ENCODE results near the gene PGLYRP2. TPM values are rescaled to one million over a fixed set of nuclear protein-coding genes. Genes with fewer than 3 reads are reported as not detected.
"Not testable (repeated sequence)": the region's sequence is repeated elsewhere in the genome, so short reads cannot be mapped to it uniquely, and the experiment has no call there.

PGLYRP2 gene, protein sequence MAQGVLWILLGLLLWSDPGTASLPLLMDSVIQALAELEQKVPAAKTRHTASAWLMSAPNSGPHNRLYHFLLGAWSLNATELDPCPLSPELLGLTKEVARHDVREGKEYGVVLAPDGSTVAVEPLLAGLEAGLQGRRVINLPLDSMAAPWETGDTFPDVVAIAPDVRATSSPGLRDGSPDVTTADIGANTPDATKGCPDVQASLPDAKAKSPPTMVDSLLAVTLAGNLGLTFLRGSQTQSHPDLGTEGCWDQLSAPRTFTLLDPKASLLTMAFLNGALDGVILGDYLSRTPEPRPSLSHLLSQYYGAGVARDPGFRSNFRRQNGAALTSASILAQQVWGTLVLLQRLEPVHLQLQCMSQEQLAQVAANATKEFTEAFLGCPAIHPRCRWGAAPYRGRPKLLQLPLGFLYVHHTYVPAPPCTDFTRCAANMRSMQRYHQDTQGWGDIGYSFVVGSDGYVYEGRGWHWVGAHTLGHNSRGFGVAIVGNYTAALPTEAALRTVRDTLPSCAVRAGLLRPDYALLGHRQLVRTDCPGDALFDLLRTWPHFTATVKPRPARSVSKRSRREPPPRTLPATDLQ
- not detected for total RNA-seq
- not detected for polyA plus RNA-seq
- long read RNA-seq, donor 1: 0 reads
- long read RNA-seq, donor 2: 0 reads
- long read RNA-seq, donor 3: 0 reads
- long read RNA-seq, donor 4: 0 reads

DNA sequence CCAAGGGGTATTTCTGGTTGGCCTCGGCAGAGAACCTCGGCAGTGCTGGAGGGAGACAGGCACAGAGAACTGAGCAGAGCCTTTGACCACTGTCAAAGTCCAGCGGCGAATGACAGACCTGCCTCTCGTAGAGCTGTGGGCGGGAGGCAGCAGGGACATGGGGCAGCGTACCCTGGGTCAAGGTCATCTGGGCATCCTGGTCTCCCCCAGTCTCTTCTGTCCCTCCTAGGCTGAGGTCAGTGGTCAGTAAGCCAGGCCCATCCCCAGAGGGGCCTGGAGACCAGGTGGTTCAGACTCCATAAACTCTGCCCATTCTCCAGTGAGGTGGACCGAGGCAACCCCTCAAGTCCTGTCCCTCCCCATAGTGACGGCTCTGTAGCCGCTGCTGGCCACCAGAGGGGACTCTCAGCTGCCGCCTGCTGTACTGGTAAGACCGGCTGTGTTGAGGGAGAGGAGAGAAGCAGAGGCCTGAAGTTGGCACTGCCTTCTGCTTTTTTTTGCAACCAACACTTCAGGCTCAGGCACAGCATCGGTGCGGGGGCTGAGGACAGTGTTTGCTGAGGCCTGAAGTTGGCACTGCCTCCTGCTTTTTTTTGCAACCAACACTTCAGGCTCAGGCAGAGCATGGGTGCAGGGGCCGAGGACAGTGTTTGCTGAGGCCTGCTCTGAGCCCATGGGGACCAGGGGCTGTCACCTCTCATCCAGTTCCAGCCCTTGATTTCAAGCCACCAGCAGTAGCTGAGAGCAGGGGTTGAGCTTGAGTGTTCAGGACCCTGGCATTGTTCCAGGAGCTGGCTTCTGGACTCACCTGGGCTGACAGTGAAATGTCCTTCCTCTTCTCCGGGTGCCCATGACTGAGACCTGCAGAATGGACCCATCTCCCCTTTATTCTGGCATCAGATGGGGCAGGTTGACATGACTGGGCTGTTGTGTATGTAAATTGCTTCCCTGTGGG, at the start of gene PGLYRP2:
Gene PGLYRP2 (minus strand): TSS at position 111 of the 955 bp plus-strand sequence. CDS start 130 bp downstream, outside the sequence.
- ATAC-seq: peak; percentile 61 to 70
- Histone ChIP-seq H3K27me3 (ENCODE audit: control insufficient read depth, insufficient read depth) (no peaks in the 10 kb centered on the region), H3K27ac (ENCODE audit: low read length) (no peak within 1 kb of the TSS), H3K4me1 (ENCODE audit: control insufficient read depth, insufficient read depth, low read length) (no peaks in the 10 kb centered on the region), H3K4me3 (ENCODE audit: low read length) (no peak within 1 kb of the TSS), H3K9me3 (ENCODE audit: control insufficient read depth, low read length) (no peaks in the 10 kb centered on the region)
- peak; percentile 29 to 70 (median 61) for DNase-seq
- intact Hi-C loops (cut with DNase I): loop anchor here in 1 of 4 donors (10.0 kb wide), 1 partner anchor 45 kb away; no protein-coding TSS in a partner anchor
- WGBS: 54% methylated on average over 16 of the region's 16 CpGs

GRCh38 chr19:15527705-15528104, 48.4 kb upstream of the PGLYRP2 start:
- 56% methylated on average over 3 of the region's 3 CpGs for WGBS
- H3K27ac ChIP-seq (ENCODE audit: low read length): no peak overlapping the region
- no peaks in the 10 kb centered on the region for H3K4me1 ChIP-seq (ENCODE audit: control insufficient read depth, insufficient read depth, low read length)
- H3K4me3 ChIP-seq (ENCODE audit: low read length): no peak overlapping the region
- no peaks in the 10 kb centered on the region for H3K9me3 ChIP-seq (ENCODE audit: control insufficient read depth, low read length)
- intact Hi-C loops (cut with DNase I): loop anchor here in 1 of 4 donors (10.0 kb wide), 1 partner anchor 53 kb away; the partner anchor contains the start of gene PGLYRP2
- ATAC-seq (no peak), DNase-seq (no peak)
- no peaks in the 10 kb centered on the region for H3K27me3 ChIP-seq (ENCODE audit: control insufficient read depth, insufficient read depth)

DNA sequence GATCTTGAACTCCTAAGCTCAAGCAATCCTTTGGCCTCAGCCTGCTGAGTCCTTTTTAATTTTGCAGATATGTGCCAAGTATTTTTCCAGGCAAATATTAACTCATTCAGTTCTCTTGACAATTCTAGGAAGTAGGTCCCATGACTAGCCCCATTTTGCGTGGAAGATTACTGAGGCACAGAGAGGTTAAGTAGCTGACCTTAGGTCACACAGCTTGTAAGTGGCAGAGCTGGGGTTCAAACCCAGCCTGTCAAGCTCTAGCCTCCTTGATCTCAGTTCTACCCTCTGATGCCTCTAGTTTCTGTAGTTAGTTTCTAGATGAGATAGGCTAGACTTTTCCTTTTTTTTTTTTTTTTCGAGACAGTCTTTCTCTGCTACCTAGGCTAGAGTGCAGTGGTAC, 47.1 kb upstream of the PGLYRP2 start:
- Histone ChIP-seq H3K27ac (ENCODE audit: low read length) (no peak overlapping the region), H3K4me3 (ENCODE audit: low read length) (no peak overlapping the region), H3K27me3 (ENCODE audit: control insufficient read depth, insufficient read depth) (no peaks in the 10 kb centered on the region), H3K4me1 (ENCODE audit: control insufficient read depth, insufficient read depth, low read length) (no peaks in the 10 kb centered on the region), H3K9me3 (ENCODE audit: control insufficient read depth, low read length) (no peaks in the 10 kb centered on the region)
- WGBS: 68% methylated on average over 2 of the region's 2 CpGs
- intact Hi-C loops (cut with DNase I): loop anchor here in 1 of 4 donors (10.0 kb wide), 1 partner anchor 52 kb away; the partner anchor contains the start of gene PGLYRP2
- ATAC-seq (no peak), DNase-seq (no peak)

- no peak for ATAC-seq
- no peak for DNase-seq
- Histone ChIP-seq H3K9me3 (ENCODE audit: control insufficient read depth, low read length) (no peaks in the 10 kb centered on the region), H3K4me3 (ENCODE audit: low read length) (no peak overlapping the region), H3K27ac (ENCODE audit: low read length) (no peak overlapping the region), H3K4me1 (ENCODE audit: control insufficient read depth, insufficient read depth, low read length) (no peaks in the 10 kb centered on the region), H3K27me3 (ENCODE audit: control insufficient read depth, insufficient read depth) (no peaks in the 10 kb centered on the region)
- WGBS: 79% methylated on average over 15 of the region's 15 CpGs
- intact Hi-C loops (cut with DNase I): loop anchor here in 1 of 4 donors (10.0 kb wide), 1 partner anchor 50 kb away; the partner anchor contains the start of gene PGLYRP2
Observed at GRCh38 chr19:15525291-15525690, 46.0 kb upstream of the PGLYRP2 start.

DNA sequence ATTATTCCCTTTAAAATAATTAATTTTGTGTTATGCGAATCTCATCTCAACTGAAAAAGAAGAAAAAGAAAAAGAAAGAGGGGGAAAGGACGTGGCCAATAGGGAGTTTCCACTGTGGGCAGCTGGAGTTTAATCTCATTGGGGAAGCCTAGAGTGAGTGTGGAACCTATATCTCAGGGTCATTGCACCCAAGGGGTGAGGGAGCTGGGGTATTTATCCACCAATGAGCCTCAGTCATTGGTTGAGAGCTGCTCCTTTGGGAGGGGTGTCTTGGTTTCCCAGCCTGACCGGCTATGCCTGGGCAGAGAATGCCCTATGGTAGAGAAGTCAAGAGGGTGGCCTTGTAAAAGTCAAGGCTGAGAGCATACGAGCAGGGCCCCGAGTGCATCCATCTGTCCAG, 45.5 kb upstream of the PGLYRP2 start:
- Histone ChIP-seq H3K9me3 (ENCODE audit: control insufficient read depth, low read length) (no peaks in the 10 kb centered on the region), H3K4me3 (ENCODE audit: low read length) (no peak overlapping the region), H3K27me3 (ENCODE audit: control insufficient read depth, insufficient read depth) (no peaks in the 10 kb centered on the region), H3K27ac (ENCODE audit: low read length) (no peak overlapping the region), H3K4me1 (ENCODE audit: control insufficient read depth, insufficient read depth, low read length) (no peaks in the 10 kb centered on the region)
- ATAC-seq (no peak), DNase-seq (no peak)
- intact Hi-C loops (cut with DNase I): loop anchor here in 1 of 4 donors (10.0 kb wide), 1 partner anchor 50 kb away; the partner anchor contains the start of gene PGLYRP2
- 75% methylated on average over 5 of the region's 5 CpGs for WGBS

DNA sequence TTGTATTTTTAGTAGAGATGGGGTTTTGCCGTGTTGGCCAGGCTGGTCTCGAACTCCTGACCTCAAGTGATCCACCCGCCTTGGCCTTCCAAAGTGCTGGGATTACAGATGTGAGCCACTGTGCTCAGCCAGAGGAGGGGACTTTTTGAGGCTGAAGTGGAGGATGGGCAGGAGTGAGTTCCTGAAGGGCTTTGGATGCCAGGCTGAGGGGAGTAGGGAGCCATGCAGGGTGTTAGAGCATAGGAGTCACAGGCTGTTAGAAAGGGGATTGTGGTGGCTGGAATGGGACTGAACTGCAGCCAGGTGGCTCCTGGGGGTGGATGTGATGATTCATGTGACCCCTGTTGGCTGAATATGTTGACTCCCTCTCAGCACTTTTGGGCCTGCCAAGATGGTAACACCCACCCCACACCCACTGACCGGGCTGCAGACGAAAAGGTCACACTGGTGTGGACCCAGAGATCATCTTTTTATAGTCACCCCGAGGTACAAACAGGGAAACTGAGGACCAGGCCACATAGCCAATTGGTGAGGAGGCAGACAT, 40.2 kb upstream of the PGLYRP2 start:
- Histone ChIP-seq H3K4me1 (ENCODE audit: control insufficient read depth, insufficient read depth, low read length) (no peaks in the 10 kb centered on the region), H3K4me3 (ENCODE audit: low read length) (no peak overlapping the region), H3K27me3 (ENCODE audit: control insufficient read depth, insufficient read depth) (no peaks in the 10 kb centered on the region), H3K9me3 (ENCODE audit: control insufficient read depth, low read length) (no peaks in the 10 kb centered on the region), H3K27ac (ENCODE audit: low read length) (no peak overlapping the region)
- DNase-seq (no peak), ATAC-seq (no peak)
- WGBS: 74% methylated on average over 6 of the region's 6 CpGs
- intact Hi-C loops (cut with DNase I): no loop called here

DNA sequence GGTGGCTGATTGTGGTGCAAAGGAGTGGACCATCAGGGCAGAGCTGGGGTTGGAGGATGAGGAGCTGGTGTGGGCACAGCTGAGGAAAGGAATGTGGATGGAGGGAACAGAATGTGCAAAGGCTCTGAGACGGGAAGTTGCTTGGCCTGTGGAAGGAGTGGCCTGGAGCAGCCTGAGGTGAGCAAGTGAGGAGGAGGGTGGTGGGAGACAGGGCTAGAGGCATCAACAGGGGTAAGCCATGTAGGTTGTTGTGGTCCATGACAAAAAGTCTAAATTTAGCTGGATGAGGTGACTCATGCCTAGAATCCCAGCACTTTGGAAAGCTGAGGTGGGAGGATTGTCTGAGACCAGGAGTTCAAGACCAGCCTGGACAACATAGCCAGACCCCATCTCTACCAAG, 38.5 kb upstream of the PGLYRP2 start:
- DNase-seq (no peak), ATAC-seq (no peak)
- no peaks in the 10 kb centered on the region for H3K4me1 ChIP-seq (ENCODE audit: control insufficient read depth, insufficient read depth, low read length)
- H3K9me3 ChIP-seq (ENCODE audit: control insufficient read depth, low read length): no peaks in the 10 kb centered on the region
- WGBS: 85% methylated on average over 1 of the region's 1 CpG
- intact Hi-C loops (cut with DNase I): no loop called here
- H3K27me3 ChIP-seq (ENCODE audit: control insufficient read depth, insufficient read depth): no peaks in the 10 kb centered on the region
- H3K4me3 ChIP-seq (ENCODE audit: low read length): no peak overlapping the region
- H3K27ac ChIP-seq (ENCODE audit: low read length): no peak overlapping the region

GRCh38 chr19:15516363-15516762, 37.1 kb upstream of the PGLYRP2 start:
- H3K4me1 ChIP-seq (ENCODE audit: control insufficient read depth, insufficient read depth, low read length): no peaks in the 10 kb centered on the region
- ATAC-seq: no peak
- no peaks in the 10 kb centered on the region for H3K27me3 ChIP-seq (ENCODE audit: control insufficient read depth, insufficient read depth)
- intact Hi-C loops (cut with DNase I): no loop called here
- no peak overlapping the region for H3K27ac ChIP-seq (ENCODE audit: low read length)
- H3K9me3 ChIP-seq (ENCODE audit: control insufficient read depth, low read length): no peaks in the 10 kb centered on the region
- no peak overlapping the region for H3K4me3 ChIP-seq (ENCODE audit: low read length)
- WGBS: 88% methylated on average over 3 of the region's 3 CpGs
- DNase-seq: no peak

- H3K4me1 ChIP-seq (ENCODE audit: control insufficient read depth, insufficient read depth, low read length); H3K9me3 ChIP-seq (ENCODE audit: control insufficient read depth, low read length); ATAC-seq; H3K27ac ChIP-seq (ENCODE audit: low read length); DNase-seq; H3K27me3 ChIP-seq (ENCODE audit: control insufficient read depth, insufficient read depth); H3K4me3 ChIP-seq (ENCODE audit: low read length); intact Hi-C loops (cut with DNase I): not testable (repeated sequence)
- WGBS: 89% methylated on average over 9 of the region's 9 CpGs
Observed at GRCh38 chr19:15515227-15515625, 35.9 kb upstream of the PGLYRP2 start.

GRCh38 chr19:15511671-15512424, 32.5 kb upstream of the PGLYRP2 start:
- no peaks in the 10 kb centered on the region for H3K27me3 ChIP-seq (ENCODE audit: control insufficient read depth, insufficient read depth)
- ATAC-seq (no peak), DNase-seq (no peak)
- intact Hi-C loops (cut with DNase I): no loop called here
- no peak overlapping the region for H3K4me3 ChIP-seq (ENCODE audit: low read length)
- 89% methylated on average over 19 of the region's 19 CpGs for WGBS
- no peak overlapping the region for H3K27ac ChIP-seq (ENCODE audit: low read length)
- no peaks in the 10 kb centered on the region for H3K9me3 ChIP-seq (ENCODE audit: control insufficient read depth, low read length)
- no peaks in the 10 kb centered on the region for H3K4me1 ChIP-seq (ENCODE audit: control insufficient read depth, insufficient read depth, low read length)

Data from right cardiac atrium (tissue), 5 donors.